Transverse colon (tissue), 4 donors: ENCODE data around the gene SLC4A7.

Source experiments
- CTCF ChIP-seq, 5 experiments: fragments of 200-600 bp in 3 of 5; fragments of 450-650 bp in 2 of 5; sonication (generic) in 3 of 5; IDR thresholded peaks; 1 replicate in 2 of 5; 2 replicates in 3 of 5; pipeline ENCODE4 v1.5.1; 2016 to 2017; ENCODE audit warnings: antibody characterized with exemption in 5 of 5, inconsistent platforms in 3 of 5, mild to moderate bottlenecking in 2 of 5, moderate library complexity in 1 of 5
- EP300 ChIP-seq: sonication (generic); formaldehyde crosslinking; IDR thresholded peaks from one replicate; pipeline ENCODE4 v1.6.1; 2017; ENCODE audit warnings: antibody characterized with exemption, low read depth
- POLR2A ChIP-seq: fragments of 450-650 bp; IDR thresholded peaks from one replicate; pipeline ENCODE4 v1.6.1; 2016; ENCODE audit warnings: antibody characterized with exemption, mild to moderate bottlenecking, moderate library complexity
- POLR2AphosphoS5 ChIP-seq, 3 donors: sonication (generic); formaldehyde crosslinking; IDR thresholded peaks; one replicate each; pipeline ENCODE4 v1.6.1; 2016; ENCODE audit warnings: antibody characterized with exemption in 3 of 3

DNA sequence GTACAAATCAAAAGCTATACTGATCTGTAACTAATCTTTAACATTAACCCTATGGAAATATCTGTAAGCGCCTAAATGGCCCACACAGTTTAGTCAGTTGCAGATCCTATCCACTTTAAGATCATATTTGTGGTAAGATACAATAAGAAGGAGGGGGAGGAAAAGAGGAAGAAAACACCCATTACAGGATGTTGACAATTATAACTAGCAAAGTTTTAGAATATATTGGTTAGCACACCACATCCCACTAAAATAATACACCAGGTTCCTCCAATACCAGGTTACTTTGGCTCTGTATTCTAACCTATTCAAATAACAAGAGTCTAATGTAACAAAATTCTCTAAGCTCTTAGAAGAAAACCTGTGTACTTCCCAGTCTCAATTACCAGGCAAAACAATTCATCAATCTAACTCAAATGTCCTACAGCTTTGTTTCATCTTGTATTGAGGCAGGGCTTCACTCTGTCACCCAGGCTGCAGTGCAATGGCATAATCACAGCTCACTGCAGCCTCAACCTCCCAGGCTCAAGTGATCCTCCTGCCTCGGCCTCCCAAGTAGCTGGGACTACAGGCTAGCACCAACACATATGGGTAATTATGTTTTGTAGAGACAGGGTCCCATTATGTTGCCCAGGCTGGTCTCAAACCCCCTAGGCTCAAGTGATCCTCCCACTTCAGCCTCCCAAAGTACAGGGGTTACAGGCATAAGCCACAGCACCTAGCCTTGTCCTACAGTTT, 4.2 kb downstream of the SLC4A7 start:
- TF ChIP-seq CTCF (IDR thresholded peaks at IDR 0.05) (no peak), POLR2A (no peak), POLR2AphosphoS5 (IDR thresholded peaks at IDR 0.05) (no peak), EP300 (no peak)
